Right kidney (tissue), 1 donor: ENCODE data around the gene ATP13A3.

ENCODE experiments used
- DNase-seq: peaks from one replicate; pipeline ENCODE4 v3.0.0-alpha.2; 2016

Gene ATP13A3

DNA sequence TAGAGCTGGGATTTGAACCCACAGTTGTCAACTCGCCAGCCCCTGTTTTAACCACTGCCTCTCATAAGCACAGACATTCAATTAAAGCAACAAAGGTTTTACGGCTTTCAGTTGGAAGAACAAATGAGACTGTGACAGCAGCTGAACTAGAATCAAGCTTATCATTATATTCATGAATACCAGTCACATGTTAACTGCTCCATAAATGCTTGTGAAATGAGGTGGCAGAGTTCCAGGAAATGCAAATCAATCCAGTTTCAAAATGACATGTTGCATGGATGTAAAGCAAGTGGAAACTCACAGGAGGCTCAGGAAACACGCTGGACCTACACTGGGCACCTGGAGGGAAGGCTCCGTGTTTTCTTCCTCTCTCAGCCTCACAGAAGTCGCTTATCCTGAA is 91.6 kb downstream of the ATP13A3 start:
- peak; percentile 26 for DNase-seq

DNA sequence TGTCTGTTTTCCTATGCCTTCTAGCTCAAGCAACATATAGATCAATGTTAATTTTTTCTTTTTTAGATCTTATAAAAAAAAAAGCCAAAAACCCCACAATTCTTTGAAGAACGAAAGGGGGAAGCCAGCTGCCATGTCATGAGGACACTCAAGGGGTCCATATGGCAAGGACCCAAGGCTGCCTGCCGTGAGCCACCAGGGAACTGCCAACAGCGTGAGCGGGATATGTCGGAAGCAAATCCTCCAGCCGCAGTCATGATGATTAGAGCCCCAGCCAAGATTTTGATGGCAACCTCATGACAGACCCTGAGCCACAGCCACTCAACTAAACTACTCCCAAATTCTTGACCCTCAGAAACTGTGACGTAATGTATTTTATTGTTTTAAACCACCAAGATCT is 94.2 kb downstream of the ATP13A3 start:
- DNase-seq, result no peak

DNA sequence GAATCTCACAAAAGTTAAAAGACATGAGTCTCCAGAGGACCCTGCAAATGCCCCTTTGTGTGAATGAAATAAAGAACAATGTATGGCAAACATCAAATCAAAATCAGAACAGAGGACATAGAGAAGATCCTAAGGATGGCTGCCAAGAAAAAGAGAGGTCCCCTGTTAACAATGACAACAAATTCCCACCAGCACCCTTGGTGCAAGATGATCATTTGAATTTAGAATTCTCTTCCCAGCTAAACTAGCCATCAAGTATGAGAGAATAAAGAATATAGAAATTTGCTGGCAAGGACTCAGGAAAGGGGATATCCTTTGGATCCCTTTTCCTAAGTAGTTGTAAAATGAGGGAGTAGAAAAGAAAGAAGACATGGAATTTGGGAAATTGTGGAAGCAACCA is 96.0 kb downstream of the ATP13A3 start:
- no peak for DNase-seq

DNA sequence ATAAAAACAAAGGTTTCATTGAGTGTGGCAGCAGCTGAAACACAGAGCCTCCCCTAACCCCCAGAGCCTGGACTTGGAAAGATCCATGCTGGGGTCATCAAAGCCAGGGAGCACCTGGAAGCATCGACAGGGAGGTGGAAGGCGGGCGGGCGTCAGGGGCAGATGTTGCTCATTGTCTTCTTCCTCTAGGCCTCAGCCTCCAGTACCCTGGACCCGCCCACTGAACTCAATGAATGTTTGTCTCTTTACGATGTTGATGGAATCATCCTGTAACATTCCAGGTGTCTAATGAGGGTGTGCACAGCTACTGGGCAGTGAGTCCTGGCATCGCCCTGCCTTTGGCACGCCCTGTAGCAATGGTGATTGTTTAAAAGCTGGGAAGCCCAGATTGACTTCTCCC is 97.5 kb downstream of the ATP13A3 start:
- DNase-seq, result no peak

DNA sequence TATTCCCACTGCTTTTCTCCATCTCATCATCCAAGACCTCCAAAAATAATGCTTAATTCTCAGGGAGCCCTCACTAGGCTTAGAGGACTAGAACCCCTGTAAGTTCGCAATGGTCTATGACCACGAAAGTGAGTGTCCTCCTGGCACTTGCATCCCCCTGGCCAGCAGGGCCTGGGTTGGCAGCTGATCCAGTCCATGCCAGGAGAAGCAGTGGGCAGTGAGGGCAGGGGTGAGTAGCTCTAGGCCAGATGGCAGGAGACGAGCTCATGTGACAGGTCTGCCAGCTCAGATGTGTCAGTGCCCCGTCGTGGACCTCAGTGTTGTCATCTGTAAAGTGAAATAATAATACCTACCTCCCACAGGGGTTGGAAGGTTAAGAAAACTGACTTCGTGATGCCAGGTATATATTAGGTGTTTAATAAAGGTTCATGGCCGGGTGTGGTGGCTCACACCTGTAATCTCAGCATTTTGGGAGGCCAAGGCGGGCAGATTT is 98.8 kb downstream of the ATP13A3 start:
- DNase-seq, result no peak

DNA sequence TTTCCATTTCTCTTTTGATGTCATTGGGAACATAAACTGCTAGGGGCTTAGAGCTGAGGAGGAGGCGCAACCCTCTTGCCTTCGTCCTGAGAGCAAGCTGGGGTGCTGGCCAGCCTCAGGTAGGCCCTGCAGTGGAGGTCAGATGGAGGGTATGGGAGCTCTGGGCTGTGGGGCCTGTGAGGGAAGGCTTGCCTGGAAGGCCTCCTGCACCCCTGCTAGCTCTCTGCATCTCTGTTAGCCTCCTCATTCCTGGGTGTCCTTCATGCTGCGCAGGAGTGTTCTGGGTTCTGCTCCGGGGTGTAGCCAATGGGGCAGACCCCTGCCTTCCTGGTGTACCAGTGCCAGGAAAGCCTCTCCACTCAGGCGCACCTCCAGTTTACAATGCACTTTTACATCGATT is 99.5 kb downstream of the ATP13A3 start:
- no peak for DNase-seq

DNA sequence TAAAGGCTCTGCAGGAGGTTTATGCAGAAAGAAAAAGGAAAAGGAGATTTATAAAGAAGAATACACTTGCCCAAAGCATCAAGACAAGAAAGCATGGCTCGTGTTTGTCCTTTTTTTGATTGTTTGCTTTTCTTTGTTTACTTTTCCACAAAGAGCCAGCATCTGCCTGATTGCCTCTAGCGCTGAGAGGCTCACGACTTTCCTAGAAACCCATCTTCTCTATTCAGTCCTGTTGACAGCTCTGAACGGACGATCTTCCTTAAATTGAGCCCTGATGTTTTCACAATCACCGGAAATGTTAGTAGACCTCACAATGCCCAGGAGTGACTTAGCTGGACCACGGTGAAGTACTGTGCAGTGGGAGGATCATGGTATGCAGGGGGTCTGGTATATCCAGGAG is 100.2 kb downstream of the ATP13A3 start:
- DNase-seq, result no peak

DNA sequence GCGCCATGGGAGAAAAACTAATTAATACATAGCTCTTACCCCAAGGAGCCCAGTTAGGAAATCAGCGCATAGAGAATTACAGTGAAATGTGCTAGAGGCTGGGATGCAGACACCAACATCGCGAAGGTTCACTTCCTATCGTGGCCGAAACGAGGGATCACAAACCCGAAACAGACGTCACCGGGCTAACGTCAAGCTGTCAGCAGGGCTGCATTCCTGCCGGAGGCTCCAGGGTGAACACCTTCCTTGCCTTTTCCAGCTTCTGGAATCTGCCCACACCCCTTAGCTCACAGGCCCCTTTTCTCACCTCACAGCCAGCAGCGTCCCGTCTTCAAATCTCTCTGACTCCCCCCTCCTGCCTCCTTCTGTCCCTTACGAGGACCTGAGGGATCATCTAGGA is 100.7 kb downstream of the ATP13A3 start:
- no peak for DNase-seq

DNA sequence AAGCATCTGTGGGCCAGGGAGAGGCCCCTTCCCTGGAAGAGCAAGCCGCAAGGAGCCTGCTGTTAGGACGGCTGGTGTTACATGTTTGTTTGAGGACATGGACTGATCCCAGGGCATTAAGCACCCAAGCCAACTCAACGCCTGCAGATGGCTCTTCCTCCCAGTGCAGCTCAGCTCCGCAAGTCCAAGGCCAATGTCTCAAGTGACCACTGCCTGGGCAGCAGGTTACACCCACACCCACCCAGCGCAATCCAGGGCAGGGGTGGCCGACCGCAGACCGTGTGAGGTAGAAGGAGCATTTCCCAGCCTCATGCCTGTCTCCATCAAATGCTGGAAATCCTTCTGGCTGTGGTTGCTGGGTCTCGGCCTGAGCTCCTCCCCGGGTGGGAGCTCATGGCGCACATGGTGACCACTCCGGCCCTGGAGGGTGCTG is 102.2 kb downstream of the ATP13A3 start:
- DNase-seq, result no peak

DNA sequence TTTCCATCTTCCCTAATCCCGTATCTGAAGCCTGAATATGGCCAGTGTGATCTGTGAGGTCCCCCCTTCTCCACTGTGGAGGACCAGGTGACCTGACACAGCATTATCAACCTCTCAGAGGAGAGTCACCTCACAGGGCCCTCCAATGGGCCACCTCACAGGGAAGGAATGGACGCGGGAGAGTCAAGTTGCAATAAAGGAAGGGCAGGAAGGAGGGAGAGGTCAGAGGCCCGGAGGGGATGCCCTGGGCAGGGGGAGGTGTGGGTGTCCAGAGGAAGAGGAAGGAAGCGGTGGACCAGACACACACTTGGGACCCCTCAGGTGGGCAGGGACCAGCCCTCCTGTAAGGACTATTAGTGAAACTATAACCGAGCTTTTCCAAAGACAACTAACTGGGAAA is 102.6 kb downstream of the ATP13A3 start:
- DNase-seq, result no peak

DNA sequence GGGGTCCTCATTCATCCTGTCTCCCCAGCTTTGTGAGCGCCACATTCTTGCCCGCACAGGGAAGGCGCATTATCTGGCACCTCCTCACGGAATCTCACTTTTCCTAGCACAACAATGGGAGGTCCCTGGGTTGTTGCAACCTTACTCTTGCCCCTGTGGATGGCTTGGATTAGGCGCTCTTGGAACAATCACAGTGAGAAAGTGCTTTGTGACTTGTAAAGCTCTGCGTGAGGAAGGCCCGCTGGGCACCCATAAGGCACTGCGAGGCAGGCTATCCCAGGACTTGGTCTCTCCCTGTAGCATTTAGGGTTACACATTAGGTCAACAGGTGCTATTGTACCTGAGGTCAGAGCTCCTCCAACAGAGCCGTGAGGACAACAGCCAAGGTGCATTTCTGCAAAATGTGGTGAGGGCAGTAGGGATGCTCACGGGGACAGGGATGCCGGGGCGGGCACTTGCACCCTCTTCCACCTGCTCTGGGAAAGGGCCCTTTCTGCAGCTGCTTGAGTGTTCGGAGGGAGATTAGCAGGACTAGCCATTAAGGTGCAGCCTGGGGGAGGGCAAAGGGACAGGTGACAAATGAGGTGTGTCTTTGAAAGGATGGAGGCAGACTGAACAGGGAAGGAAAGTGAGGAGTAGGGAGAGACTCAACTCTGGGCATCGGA is 103.4 kb downstream of the ATP13A3 start:
- DNase-seq, result no peak

DNA sequence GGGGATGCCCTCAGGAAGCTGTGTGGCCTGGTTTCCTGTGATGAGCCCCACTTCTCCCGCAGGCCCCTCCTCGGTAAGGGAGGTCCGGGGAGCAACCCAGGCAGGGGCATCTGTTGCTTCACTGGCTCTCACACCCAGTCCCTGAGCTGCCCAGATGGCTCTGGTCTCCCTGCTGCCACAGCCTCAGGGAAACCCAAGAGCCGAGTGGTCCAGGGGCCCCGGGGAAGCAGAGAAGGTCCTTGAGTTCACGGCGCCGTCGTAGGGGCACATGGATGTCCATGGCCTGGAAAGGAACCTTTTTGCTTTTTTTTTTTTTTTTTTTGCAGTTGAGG is 103.9 kb downstream of the ATP13A3 start:
- DNase-seq, result no peak

DNA sequence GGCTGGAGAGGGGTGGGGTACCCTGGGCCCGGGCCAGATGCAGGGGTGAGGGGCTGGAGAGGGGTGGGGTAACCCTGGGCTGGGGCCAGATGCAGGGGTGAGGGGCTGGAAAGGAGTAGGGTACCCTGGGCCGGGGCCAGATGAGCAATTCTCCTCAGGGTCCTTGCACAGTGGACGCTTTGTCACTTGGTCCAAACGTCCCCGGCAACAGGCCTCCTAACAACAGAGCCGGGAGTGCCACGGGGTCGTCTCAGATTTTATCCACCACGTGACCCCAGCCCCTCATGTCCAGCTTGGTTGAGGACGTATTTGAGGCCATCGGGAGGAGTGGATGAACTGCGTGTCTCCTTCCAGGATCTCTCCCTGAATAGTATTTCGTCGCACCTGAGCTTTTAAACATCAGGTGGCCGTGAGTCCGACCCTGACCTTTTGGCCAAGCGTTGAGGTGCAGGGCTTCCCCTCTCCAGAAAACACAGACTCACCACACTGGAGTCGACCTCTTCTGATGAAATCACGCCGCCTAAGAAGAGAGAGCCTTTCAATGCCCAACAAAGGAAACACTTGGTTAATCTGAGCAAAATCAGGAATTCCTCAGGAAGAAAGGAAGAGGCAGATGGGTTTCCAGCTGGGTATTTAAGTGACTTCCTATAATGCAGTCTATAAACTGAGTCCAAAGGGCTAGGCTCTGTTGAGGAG is 104.5 kb downstream of the ATP13A3 start:
- no peak for DNase-seq

DNA sequence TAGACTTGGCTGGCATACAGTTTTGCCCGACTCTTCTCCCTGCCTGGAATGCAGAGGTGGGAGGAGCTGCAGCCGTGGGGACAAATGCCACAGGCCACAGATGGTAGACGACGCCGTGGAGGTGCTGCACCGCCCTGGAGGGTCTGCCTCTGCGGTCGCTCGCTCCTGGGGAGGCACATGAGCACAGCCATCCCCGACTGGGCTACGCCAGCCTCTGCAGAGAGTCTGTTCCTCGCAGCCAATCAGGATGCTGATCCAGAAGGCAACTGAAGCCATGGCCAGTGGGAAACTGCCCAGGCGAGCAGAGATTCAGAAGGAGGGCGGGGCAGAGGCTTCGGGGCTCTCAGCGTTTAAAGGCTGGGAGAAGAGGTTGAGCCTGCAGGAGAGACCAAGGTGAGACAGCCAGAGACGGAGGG is 105.3 kb downstream of the ATP13A3 start:
- DNase-seq, result no peak

DNA sequence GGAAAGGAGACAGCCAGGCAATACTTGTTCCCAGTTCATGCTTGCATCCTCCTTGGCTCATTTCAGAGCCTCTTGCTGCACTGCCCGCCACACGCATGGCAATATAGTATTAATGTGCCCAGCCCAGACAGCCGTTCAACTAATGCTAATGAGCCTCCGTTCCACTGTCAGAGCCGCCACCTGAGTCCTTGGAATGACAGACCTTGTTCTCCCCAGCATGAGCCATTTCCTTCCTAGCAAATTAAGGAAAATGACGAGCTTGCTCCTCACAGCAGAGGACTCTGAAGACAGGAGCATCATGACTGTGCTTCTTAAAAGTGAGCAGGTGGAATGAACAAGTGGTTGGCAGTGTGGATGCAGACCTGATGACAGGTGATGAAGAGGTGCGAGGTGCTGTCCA is 106.5 kb downstream of the ATP13A3 start:
- no peak for DNase-seq

DNA sequence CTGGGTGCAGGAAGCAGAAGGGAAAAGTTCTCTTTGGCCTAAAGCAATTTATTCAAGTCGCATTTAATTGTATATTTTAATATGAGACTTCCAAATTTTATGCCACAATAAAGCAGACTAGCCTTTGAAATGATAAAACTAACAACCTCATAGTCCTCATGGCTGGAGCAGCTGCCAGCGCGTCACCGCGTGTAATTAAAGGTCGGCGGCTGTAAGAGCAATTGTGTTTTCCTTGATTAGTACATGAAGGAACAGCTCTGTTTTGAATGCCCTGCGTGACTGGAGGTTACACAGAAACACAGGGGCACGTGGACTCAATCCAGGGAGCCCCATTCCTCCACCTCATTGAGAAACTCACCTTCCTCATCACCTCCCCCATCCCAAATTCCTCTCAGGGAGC is 107.2 kb downstream of the ATP13A3 start:
- no peak for DNase-seq

DNA sequence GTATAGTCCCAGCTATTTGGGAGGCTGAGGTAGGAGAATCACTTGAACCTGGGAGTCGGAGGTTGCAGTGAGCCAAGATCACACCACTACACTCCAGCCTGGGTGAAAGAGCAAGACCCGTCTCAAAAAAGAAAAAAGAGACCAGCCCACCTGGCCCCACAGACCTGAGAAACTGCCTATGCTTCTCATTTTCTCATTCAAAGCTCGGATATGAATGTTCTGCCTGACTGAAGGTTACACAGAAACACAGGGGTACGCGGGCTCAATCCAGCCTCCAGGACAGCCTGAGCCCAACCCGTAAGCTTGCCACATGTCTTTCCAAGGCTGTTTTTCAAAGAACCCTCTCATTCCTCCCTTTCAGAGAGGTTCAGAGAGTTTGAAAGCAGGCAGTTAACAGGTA is 107.6 kb downstream of the ATP13A3 start:
- no peak for DNase-seq

DNA sequence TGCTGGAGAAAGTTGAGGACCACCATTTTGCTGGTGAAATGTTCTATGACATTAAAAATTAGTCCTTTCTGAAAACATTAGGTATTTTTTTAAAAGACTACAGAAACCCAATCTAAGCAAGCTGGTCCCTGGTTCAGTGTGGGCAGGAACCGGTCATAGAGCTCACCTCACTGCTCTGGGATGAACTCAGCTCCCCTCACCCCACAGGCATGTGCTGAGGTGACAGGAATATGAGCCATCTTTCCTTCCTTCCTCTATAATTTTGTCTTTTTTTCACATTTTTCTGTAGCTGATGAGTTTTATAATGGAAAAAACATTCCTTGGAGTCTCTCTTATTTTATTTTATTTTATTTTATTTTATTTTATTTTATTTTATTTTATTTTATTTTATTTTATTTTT is 109.1 kb downstream of the ATP13A3 start:
- no peak for DNase-seq

DNA sequence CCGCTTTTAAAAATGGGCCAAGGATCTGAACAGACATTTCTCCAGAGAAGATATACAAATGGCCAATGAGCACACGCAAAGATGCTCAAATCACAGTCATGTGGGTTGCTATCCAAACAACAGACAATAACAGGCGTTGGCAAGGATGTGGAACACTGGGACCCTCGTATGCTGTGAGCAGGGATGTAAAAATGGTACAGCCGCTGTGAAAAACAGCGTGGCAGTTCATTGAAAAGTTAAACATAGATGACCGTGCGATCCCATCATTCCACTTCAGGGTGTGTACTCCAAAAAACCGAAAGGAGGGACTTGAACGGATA is 110.6 kb downstream of the ATP13A3 start:
- no peak for DNase-seq

DNA sequence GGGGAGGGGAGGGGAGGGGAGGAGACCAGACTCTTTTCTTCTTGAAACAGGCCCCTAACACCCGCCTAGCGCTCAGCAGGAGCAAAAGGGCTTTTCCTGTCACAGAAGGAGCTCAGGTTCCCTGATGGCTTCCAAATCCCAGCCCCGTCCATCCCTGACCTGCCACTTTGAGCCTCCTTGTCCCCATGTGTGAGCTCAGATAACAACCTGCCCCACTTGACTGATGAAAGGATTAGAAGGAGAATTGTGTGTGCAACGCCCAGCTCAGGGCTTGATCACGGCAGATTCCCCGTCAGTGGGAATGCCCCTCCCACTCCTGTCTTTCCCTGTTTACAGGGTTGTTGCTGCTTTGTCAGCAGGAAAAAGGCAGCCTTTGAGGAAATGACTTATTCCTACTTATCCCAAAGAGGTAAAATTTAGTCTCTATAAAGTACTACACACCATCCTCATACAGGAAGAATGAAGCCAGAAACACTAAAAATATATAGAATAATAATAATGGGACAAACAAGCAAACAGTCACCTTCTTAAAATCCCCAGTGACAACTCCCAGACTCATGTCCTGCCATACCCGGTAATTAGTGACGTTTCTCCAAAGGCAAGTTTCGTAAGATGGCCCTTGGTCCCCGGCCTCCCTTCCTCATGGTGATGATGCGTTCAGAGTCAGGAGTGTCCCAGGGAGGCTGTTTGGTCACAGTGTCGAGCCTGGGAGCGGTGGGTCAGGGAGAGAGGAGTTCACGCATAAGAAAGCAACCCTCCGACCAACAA is 111.1 kb downstream of the ATP13A3 start:
- no peak for DNase-seq

DNA sequence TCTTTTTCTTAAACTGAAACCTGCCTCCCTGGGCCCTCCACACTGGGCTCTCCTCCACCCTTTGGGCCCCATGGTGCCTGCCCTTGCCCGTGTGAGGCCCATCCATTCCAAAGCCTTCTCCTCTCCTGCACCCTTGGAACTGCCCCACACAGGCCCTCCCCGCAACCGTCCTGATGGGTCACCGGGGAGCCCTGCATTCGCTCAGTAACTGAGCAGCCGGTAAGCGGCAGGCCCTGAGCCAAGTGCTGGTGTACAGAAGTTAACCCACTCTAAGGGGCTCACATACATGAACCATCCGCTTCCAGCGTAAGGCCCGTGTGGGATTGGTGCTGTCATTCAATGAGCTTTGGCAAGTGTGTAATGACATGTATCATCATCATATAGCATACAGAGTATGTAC is 111.9 kb downstream of the ATP13A3 start:
- no peak for DNase-seq

DNA sequence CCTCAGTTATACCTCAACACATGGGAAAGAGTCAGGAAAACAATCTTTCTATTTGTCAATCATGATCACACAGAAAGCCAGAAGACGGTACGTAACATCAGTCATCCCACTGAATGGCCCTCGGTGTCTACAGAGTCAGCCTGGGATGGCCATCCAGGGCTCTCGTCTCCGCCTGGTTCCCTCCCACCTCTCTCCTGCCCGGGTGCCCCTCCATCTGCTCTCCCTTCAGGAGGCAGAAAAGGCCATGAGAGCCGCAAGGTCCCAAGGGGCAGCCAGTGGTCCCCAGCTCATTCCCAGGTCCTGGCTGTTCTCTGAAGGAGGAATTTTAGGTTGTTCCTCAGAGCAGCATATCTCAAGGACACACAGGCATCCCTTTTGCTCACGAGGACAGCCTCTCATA is 112.9 kb downstream of the ATP13A3 start:
- DNase-seq, result no peak

DNA sequence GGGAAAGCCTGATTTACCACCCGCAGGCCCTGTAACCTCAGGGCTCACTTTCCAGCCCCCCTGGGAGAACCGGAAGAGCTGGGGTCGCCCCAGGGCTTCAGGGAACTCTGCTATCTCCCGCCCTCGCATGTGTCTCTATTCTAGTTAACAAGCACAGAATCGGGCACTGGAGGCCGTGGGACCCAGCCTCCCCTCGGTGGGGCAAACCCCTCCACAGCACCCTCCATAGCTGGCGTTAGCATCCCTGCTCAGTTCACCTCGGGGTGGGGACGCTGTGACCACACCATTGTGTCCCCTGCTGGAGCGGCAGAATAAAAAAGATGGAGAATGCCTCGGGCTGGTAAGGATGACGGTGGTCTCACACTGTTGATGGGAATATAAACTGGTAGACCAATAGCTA is 113.8 kb downstream of the ATP13A3 start:
- DNase-seq, result no peak

DNA sequence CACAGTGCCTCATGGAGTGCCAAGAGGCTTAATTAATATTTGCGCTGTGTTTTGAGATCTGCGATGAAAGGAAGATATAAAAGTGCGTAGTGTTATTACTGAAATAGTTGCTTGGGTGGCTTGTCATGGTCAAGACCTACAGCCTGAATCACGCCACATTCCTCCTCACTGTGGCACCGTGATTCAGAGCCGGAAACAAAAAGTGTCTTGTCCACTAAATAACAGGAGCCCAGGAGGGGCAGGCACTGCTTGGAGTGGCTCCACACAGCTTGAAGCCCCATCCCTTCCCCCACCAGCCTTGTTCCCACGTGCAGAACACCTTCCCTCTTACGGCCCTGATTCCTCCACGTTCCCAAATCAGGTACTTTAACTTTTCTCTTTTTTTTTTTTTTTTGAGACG is 116.0 kb downstream of the ATP13A3 start:
- no peak for DNase-seq
